Measurements from ENCODE around the gene ESRRG.

The ESRRG gene

DNA sequence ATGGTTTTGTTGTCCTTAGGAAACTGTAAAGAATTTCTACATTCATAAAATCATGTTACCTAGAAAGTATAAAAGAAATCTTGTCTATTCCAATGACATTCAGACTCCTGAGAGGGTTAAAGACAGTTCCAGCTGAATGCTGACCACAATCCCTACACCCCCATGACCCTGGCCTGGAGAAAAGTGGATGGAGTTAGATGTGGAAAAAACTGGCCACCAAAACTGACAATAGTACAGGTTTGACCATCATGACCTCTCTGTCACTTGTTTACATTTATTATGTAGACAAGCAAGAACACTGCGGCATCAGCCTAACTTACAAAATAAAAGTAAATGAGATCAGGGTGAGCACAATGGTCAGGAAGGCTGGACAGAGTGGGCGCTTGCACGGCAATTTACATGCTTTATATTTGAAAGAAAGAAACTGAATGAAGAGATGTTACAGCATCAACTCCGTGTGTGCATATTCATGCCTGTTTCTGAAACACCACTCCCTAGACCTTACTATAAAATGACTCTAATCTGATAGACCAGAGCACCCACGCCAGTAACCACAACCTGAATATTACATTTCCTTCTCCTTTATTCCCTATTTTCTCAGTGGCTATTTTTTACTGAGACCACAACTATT, 116.0 kb downstream of the ESRRG start (continued):
- TF ChIP-seq ZFP3 (CRISPR knock-in tag; IDR thresholded peaks at IDR 0.05) (no peak), ESRRG (CRISPR knock-in tag; IDR thresholded peaks at IDR 0.05) (no peak), ZNF70 (CRISPR knock-in tag; IDR thresholded peaks at IDR 0.05) (no peak), TOX (CRISPR knock-in tag; IDR thresholded peaks at IDR 0.05; ENCODE audit: borderline replicate concordance) (no peak), PPARA (CRISPR knock-in tag; IDR thresholded peaks at IDR 0.05; ENCODE audit: borderline replicate concordance) (no peak), ISL1 (CRISPR knock-in tag; IDR thresholded peaks at IDR 0.05) (no peak), GLIS3 (CRISPR knock-in tag; IDR thresholded peaks at IDR 0.05) (no peak), OSR1 (CRISPR knock-in tag; IDR thresholded peaks at IDR 0.05) (no peak), ZNF565 (CRISPR knock-in tag; conservative IDR thresholded peaks at IDR 0.05; ENCODE audit: low read depth) (no peak), SNAI2 (CRISPR knock-in tag; IDR thresholded peaks at IDR 0.05) (no peak)
- TF ChIP-seq, protein P1, sequence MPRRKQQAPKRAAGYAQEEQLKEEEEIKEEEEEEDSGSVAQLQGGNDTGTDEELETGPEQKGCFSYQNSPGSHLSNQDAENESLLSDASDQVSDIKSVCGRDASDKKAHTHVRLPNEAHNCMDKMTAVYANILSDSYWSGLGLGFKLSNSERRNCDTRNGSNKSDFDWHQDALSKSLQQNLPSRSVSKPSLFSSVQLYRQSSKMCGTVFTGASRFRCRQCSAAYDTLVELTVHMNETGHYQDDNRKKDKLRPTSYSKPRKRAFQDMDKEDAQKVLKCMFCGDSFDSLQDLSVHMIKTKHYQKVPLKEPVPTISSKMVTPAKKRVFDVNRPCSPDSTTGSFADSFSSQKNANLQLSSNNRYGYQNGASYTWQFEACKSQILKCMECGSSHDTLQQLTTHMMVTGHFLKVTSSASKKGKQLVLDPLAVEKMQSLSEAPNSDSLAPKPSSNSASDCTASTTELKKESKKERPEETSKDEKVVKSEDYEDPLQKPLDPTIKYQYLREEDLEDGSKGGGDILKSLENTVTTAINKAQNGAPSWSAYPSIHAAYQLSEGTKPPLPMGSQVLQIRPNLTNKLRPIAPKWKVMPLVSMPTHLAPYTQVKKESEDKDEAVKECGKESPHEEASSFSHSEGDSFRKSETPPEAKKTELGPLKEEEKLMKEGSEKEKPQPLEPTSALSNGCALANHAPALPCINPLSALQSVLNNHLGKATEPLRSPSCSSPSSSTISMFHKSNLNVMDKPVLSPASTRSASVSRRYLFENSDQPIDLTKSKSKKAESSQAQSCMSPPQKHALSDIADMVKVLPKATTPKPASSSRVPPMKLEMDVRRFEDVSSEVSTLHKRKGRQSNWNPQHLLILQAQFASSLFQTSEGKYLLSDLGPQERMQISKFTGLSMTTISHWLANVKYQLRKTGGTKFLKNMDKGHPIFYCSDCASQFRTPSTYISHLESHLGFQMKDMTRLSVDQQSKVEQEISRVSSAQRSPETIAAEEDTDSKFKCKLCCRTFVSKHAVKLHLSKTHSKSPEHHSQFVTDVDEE (CRISPR knock-in tag; IDR thresholded peaks at IDR 0.05): no peak
- TF ChIP-seq, protein P2, sequence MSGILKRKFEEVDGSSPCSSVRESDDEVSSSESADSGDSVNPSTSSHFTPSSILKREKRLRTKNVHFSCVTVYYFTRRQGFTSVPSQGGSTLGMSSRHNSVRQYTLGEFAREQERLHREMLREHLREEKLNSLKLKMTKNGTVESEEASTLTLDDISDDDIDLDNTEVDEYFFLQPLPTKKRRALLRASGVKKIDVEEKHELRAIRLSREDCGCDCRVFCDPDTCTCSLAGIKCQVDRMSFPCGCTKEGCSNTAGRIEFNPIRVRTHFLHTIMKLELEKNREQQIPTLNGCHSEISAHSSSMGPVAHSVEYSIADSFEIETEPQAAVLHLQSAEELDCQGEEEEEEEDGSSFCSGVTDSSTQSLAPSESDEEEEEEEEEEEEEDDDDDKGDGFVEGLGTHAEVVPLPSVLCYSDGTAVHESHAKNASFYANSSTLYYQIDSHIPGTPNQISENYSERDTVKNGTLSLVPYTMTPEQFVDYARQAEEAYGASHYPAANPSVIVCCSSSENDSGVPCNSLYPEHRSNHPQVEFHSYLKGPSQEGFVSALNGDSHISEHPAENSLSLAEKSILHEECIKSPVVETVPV (CRISPR knock-in tag; IDR thresholded peaks at IDR 0.05): no peak

DNA sequence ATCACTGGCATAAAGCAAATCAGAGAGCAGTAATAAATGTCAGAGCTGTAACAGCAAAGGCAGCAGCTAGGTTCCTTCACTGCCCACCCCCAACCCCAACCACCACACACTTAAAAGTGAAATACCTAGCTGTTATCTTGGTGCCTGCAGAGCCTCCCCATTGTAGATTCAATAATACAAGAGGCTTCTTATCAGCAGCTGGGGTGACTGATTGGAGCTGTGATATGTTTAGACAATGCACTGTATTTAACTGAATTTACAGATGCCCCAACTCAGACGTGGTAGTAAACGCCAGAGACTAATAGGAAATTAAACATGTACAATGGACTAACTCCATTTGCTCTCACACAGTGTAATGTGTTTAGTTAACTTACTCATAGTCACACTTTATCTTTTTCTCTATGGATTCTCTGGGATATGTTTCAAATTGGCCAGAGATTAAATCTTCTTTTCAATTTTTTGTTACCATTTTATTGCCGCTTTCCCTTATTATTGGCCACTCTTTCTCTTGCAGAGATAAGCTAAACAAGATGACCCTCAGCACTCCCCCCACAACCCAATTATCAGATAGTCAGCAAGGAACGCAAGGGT, 117.1 kb downstream of the ESRRG start:
- ATAC-seq: no peak; the same call in 2 of the 3 replicates
- TF ChIP-seq PPARA (CRISPR knock-in tag; IDR thresholded peaks at IDR 0.05; ENCODE audit: borderline replicate concordance): no peak
- peak; percentile 44; the same call in 1 of the 2 replicates for TF ChIP-seq GLIS3 (CRISPR knock-in tag; IDR thresholded peaks at IDR 0.05)
- no peak for TF ChIP-seq ARNTL (CRISPR knock-in tag; IDR thresholded peaks at IDR 0.05; ENCODE audit: borderline replicate concordance, low read depth)
- TF ChIP-seq PATZ1 (CRISPR knock-in tag; IDR thresholded peaks at IDR 0.05; ENCODE audit: borderline replicate concordance): no peak
- no peak for TF ChIP-seq ZC3H10 (CRISPR knock-in tag; IDR thresholded peaks at IDR 0.05)
- TF ChIP-seq, protein P1 (CRISPR knock-in tag; IDR thresholded peaks at IDR 0.05): peak; percentile 93
- TF ChIP-seq, protein P2 (CRISPR knock-in tag; IDR thresholded peaks at IDR 0.05): 0 out of 2 replicates have a peak, but pooled peaks have one; percentile 44
- no peak for TF ChIP-seq RARB (CRISPR knock-in tag; IDR thresholded peaks at IDR 0.05)
- TF ChIP-seq, protein P3, sequence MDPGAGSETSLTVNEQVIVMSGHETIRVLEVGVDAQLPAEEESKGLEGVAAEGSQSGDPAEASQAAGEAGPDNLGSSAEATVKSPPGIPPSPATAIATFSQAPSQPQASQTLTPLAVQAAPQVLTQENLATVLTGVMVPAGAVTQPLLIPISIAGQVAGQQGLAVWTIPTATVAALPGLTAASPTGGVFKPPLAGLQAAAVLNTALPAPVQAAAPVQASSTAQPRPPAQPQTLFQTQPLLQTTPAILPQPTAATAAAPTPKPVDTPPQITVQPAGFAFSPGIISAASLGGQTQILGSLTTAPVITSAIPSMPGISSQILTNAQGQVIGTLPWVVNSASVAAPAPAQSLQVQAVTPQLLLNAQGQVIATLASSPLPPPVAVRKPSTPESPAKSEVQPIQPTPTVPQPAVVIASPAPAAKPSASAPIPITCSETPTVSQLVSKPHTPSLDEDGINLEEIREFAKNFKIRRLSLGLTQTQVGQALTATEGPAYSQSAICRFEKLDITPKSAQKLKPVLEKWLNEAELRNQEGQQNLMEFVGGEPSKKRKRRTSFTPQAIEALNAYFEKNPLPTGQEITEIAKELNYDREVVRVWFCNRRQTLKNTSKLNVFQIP (CRISPR knock-in tag; IDR thresholded peaks at IDR 0.05; ENCODE audit: borderline replicate concordance, low read depth): no peak; the same call in 1 of the 2 replicates
- peak; percentile 92 for TF ChIP-seq TCF4 (CRISPR knock-in tag; IDR thresholded peaks at IDR 0.05; ENCODE audit: borderline replicate concordance)
- no peak for TF ChIP-seq ZFP3 (CRISPR knock-in tag; IDR thresholded peaks at IDR 0.05)
- TF ChIP-seq, protein P4, sequence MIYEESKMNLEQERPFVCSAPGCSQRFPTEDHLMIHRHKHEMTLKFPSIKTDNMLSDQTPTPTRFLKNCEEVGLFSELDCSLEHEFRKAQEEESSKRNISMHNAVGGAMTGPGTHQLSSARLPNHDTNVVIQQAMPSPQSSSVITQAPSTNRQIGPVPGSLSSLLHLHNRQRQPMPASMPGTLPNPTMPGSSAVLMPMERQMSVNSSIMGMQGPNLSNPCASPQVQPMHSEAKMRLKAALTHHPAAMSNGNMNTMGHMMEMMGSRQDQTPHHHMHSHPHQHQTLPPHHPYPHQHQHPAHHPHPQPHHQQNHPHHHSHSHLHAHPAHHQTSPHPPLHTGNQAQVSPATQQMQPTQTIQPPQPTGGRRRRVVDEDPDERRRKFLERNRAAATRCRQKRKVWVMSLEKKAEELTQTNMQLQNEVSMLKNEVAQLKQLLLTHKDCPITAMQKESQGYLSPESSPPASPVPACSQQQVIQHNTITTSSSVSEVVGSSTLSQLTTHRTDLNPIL (CRISPR knock-in tag; IDR thresholded peaks at IDR 0.05; ENCODE audit: low read depth): peak; percentile 14; the same call in 1 of the 2 replicates

Measured in SK-N-SH treated with all-trans-retinoic acid at 6 μM for 48 hours (cell line).